ENCODE data around the gene MANF.

- TF ChIP-seq POLR2A (IDR thresholded peaks at IDR 0.05) (no peak), CTCF (IDR thresholded peaks at IDR 0.05) (peak in 2 of 6 experiments; percentile 64 to 81)
Observed at GRCh38 chr3:51390246-51391074, 5.4 kb downstream of the MANF start.

Measured in adrenal gland (tissue), 5 donors.